Fibroblast of mammary gland (primary cell): Measurements from ENCODE around the gene BCAS3.

Experiments
- DNase-seq: peaks from one replicate; pipeline ENCODE4 v3.0.0-alpha.2; 2010; ENCODE audit warnings: low read depth
- H3K4me3 ChIP-seq: 2 replicates; pipeline ENCODE4 v1.5.1; 2011; ENCODE audit warnings: low read depth, mild to moderate bottlenecking, low read length, moderate library complexity; ENCODE audit not compliant: control insufficient read depth
- CTCF ChIP-seq: conservative IDR thresholded peaks from 2 replicates; pipeline ENCODE4 v1.5.1; 2011; ENCODE audit warnings: low read depth, low read length, inconsistent platforms; ENCODE audit not compliant: control insufficient read depth, insufficient read depth

BCAS3 gene

GRCh38 chr17:61087024-61087423 lies 409.4 kb downstream of the BCAS3 start:
- H3K4me3 ChIP-seq, result no peak overlapping the region
- TF ChIP-seq CTCF, result no peak
- no peak for DNase-seq

- TF ChIP-seq CTCF, result no peak
- no peak for DNase-seq
- H3K4me3 ChIP-seq, result no peak overlapping the region
Measured at GRCh38 chr17:61088556-61088955, 410.9 kb downstream of the BCAS3 start.

- H3K4me3 ChIP-seq, result no peak overlapping the region
- no peak for DNase-seq
- no peak for TF ChIP-seq CTCF
Measured at GRCh38 chr17:61091096-61091495, 413.4 kb downstream of the BCAS3 start.

- TF ChIP-seq CTCF, result no peak
- H3K4me3 ChIP-seq, result no peak overlapping the region
- DNase-seq, result no peak
Measured at GRCh38 chr17:61097781-61098180, 420.1 kb downstream of the BCAS3 start.

- no peak for TF ChIP-seq CTCF
- no peak for DNase-seq
- H3K4me3 ChIP-seq, result no peak overlapping the region
Measured at GRCh38 chr17:61106354-61106753, 428.7 kb downstream of the BCAS3 start.

- TF ChIP-seq CTCF, result no peak
- H3K4me3 ChIP-seq, result no peak overlapping the region
- no peak for DNase-seq
Measured at GRCh38 chr17:61116577-61116976, 438.9 kb downstream of the BCAS3 start.

GRCh38 chr17:61117983-61118382 lies 440.3 kb downstream of the BCAS3 start:
- TF ChIP-seq CTCF, result no peak
- H3K4me3 ChIP-seq, result no peak overlapping the region
- no peak for DNase-seq
